HG03575 (cell line): ENCODE measurements around the gene DRP2.
"Not testable (repeated sequence)": the region's sequence is repeated elsewhere in the genome, so short reads cannot be mapped to it uniquely, and the experiment has no call there.

Experiments used
- ATAC-seq: cut with Tn5 transposase; IDR thresholded peaks from one replicate; pipeline ENCODE4 v1.9.1; 2021; ENCODE audit not compliant: unreplicated experiment, insufficient number of reproducible peaks, low FRiP score; ENCODE audit errors: extremely low read depth

DRP2 gene

DNA sequence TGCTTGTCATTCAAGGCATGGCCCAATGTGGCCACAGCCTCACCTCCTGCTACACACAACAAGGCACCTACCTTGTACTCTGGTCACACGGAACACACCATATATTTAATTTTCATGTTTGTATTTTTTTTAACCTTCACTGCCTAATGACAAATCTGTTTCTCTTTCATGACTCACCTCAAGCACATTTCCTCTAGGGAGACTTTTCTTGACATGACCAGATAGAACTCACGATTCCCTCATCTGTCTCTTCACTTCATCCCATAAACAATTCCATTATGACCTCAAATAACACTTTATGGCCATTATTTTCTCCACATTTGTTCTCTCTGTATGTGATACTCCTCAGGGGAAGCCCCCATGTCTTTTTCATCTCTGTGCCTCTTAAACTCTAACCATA is 11.1 kb downstream of the DRP2 start:
- ATAC-seq = no peak

DNA sequence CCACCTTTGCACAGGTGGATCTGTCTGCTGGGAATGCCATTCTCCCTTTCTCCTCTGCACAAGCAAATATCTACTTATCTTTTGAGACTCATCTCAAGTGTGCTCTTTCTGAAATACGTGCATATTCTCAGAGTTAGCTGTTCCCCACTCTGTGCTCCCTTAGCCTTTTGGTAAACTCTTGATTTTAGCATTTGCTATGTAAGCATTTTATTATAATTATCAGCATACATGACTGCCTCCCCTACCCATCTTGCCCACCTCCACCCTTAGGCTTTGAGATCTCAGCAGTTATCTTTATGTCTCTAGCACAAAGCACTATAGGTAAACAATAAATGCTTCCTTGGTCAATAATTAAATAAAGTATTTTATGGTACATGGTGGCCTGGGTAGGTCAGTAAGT is 11.5 kb downstream of the DRP2 start:
- no peak for ATAC-seq

DNA sequence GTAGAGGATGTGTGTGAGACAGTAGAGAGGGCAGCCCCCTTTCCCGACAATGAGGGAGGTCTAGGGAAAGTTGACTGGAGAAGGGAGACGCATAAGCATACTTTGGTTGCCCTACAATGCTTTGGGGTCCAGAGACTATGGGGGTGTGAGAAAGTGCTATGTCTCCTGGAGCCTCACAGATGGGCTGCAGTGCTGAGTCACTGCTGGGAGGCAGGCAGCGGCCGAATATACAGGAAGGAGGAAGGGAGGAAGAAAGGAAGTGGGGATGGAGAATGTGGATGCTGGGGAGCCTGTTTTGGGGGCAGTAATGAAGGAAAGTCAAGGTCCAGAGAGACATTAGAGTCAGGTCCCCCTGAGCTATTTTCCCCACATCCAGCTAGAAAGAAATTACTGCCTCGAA is 12.7 kb downstream of the DRP2 start:
- ATAC-seq = no peak

DNA sequence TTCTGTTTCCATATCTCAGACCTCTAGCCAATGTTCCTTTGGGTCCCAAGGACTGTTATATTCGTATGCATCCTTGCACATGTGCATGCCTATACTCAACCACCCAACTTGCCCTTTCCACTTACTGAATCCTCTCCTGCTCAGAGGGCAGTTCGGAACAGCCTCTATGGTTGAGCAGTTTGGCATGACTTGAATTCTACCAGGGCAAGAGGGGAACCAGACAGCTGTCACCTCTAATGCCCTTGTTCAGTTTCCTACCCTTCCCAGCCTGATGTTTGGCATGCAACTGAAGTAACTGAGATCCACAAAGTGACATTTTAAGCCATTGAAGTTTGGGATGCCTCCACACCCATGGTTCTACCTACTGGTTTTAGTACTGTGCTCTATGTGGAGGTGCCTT is 17.5 kb downstream of the DRP2 start:
- ATAC-seq = no peak

DNA sequence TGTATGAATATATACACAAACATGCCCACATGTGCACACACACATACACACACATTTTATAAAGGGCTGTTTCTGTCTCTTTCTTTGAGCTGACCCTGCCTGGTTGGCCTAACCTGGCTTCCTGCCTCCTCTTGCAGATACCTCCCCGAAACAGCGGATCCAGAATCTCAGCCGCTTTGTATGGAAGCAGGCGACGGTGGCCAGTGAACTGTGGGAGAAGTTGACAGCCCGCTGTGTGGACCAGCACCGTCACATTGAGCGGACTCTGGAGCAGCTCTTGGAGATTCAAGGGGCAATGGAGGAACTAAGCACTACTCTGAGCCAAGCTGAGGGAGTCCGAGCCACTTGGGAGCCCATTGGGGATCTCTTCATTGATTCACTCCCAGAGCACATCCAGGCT is 21.9 kb downstream of the DRP2 start:
- no peak for ATAC-seq

DNA sequence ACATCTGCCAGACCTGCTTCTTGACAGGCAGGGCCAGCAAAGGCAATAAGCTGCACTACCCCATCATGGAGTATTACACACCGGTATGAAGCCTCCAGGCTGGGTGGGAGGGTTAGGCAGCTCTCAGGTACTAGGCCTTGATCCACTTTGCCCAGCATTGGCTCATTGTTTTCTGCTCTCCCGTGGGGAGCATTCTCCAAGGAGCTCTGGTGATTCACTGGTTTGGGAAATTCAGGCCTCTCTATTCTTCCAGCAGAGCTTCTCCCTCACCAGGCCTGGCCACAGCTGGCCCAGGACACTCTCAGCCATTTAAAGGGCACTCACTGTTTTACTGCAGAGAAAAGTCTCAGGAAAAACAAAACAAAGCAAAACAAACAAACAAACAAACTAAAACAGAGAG is 33.0 kb downstream of the DRP2 start:
- ATAC-seq = no peak

DNA sequence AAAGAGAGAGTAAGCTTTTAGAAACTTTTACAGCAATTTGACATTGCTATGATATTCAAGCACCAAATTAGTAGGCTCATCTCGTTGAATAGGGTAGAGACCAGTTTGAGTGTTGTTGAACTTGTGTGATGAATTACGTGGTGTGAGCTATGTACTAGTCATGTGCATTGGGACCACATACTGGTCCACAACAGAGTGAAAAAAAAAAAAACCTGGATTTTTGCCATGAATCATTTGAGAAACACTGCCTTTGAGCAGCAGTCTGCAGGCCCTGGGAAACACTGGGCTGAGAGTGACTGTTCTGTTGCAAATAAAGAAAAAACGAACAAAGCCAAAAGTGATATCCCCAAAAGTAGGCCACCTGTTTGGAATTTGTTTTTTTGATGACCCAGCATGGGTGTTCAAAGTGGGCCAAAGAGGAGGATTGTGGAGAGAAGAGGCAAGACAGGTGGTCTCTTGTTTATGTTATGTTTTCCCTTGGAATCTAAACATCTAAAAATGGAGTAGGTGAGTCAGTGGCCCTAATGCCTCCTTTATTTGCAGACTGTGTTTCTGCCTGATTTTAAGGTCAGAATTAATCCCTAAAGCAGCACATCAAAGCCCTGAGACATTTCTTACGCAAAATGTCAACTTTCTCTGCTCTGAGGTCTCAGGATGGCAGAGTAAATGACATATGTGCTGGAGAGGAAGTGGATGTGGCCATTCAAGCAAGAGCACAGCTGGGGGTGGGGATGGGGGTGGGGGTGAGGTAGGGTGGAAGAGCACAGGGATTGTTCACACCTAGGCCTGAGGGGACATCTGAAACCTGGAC is 38.1 kb downstream of the DRP2 start:
- ATAC-seq = no peak

DNA sequence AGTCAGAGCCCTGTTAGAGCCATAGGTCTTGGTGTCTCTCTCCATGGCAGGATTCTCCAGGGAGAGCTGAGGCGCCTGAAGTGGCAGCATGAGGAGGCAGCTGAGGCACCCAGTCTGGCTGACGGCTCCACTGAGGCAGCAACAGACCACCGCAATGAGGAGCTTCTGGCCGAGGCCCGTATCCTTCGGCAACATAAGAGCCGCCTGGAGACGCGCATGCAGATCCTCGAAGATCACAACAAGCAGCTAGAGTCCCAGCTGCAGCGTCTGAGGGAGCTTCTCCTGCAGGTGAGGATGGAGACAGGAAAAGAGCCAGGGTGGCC is 38.6 kb downstream of the DRP2 start:
- ATAC-seq = no peak

DNA sequence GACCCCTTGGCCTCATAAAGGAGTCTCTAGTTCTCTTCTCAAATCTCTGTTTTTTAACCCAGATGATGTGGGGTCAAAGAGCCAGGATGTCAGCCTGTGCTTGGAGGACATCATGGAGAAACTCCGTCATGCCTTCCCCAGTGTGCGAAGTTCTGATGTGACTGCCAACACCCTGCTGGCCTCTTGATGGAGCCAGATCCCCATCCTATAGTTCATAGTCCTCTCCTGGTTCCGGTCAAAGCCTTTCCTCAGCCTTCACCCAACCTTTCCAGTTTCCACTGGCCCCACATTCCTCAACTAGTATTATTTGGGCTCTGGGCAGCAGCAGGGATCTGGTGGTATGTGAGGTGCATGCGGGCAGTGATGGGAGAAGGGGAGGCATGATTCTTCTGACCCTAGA is 40.8 kb downstream of the DRP2 start:
- ATAC-seq = no peak

DNA sequence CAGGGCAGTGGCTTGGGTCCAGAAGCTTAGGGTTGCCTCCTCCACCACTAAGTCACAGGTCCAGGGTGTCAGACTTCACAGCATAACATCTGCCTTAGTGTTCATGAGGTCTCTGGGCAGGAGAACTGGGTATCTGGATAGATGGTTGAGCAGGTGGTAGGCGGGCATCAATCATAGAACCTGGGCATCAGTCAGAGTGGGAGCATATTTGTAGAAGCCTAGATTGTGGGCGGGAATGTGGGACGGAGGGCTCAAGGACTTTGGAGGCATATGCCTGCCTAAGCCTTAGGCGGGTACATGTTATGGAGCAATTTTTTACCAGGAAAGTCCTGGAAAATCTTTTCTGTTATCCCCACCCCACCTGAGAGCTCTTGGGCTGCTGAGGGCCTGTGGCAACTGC is 43.0 kb downstream of the DRP2 start:
- no peak for ATAC-seq

DNA sequence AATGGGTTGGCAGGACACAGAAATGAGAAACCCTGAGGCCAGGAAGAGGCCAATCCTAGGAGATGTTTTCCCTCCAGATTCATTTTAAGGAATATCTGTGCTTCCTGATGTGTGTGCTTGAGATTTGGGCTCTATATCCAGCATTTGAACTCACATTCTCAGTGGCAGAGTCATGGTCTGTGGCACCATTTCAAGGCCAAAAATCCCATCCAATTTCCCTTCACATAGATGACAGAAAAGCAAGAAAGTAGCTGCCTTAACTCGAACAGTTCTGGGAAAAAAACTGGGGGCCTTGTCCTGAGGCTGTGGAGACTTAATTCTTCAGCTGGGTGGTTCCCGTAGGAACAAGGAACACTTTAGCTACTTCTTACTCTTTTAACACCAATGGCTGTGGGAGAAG is 44.2 kb downstream of the DRP2 start:
- ATAC-seq = no peak

DNA sequence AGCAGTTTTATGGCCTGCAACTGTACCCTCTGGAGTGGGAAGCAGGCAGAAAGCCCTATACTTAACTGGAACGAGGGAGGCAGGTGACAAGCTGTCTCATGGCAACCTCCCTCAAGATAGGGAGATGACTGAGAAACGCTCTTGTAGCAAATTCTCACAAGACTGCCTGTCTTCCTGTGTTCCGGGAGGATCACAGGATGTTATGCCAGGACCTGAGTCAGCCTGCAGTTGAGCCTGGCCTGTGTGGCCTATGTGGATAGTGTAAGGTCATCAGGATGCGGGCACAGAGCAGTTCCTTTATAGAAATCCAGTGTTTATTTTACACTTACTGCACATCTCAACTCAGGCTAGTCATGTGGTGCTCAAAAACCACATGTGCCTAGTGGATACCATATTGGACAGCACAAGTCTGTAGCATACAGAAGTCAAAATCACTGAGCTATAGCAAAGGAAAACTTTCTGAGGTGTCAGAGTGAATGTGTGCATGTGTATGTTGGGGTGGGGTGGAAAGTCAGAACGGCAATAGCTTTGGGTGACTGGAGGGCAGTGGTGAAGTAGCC is 46.4 kb downstream of the DRP2 start:
- ATAC-seq = no peak

DNA sequence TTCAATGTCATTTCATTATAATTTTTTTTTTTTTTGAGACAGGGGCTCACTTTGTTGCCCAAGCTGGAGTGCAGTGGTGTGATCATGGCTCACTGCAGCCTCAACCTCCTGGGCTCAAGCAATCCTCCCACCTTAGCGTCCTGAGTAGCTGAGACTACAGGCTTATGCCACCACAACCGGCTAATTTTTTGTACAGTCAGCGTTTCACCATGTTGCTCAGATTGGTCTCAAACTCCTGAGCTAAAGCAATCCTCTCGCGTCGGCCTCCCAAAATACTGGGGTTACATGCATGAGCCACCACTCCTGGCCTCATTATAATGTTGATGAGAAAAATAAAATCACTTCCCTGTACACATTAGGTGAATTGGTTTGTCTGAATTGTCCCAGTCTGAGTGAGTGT is 54.6 kb downstream of the DRP2 start:
- ATAC-seq = no peak

DNA sequence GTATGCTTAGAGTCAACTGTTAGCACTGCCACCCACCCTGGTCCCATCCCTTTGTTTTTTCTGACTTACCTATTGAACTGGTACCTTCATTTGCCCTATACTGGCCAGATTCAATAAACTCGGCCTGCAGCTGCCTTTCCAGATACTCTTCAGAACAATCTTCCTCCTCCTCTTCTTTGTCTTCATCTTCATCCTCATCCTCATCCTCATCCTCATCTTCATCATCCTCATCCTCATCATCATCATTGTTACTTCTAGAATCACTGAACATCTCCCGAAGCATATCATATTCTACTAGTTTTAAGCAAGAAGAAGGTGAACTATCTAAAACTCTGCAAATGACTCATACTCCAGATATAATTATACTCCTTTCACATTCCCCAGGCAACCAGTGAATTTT is 56.7 kb downstream of the DRP2 start:
- no peak for ATAC-seq

DNA sequence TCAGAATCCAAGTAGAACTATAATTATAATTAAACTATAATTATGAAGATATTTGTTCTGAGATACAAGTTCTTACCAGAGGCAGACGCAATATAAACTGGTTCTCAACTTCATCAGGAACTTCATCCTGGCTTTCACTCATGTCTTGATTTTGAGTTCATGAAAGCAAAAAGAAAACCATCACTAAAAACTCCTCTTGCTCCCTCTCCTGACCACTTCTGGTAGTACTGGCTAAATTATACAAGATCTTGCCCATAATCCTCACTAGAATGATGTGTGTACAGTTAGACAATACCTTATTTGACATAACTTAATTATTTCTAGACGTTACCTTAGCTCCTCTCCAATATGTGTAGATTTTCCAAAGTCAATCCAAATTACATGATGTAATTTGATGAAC is 67.8 kb downstream of the DRP2 start:
- no peak for ATAC-seq

DNA sequence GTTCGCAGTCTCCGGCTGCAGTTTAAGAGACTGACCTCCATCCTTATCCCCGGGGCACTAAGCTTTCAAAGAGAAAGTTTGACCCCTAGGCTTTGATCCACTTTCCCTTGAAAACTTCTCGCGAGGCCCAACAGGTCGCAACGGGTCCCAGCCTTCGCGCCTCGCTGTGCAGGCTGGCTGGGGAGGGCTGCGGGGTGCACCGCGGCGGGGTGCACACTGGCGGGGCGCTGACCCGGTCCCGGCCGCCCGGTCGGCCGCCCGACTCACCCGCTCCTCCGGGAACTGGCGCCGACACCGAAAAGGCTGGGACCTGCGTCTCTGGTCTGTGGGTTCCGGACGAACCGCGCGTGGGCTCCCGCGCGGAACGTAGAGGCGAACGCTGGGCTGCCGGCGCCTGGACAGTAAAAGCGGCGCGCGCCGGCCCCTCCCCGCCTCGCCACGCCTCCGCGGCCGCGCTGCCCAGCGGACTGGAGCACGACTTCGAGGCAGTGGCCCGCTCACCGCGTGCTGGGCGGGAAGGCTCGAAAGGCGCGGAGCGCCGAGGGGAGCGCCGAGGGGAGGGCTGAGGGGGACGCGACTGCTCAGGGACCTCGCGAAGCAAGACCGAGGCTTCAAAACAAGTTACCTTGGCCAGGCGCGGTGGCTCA is 71.5 kb downstream of the DRP2 start, which contains the start of gene TAF7L:
Gene TAF7L (minus strand): TSS at position 378 of the 647 bp plus-strand sequence. CDS start 3,791 bp downstream, outside the sequence.
- ATAC-seq = no peak

DNA sequence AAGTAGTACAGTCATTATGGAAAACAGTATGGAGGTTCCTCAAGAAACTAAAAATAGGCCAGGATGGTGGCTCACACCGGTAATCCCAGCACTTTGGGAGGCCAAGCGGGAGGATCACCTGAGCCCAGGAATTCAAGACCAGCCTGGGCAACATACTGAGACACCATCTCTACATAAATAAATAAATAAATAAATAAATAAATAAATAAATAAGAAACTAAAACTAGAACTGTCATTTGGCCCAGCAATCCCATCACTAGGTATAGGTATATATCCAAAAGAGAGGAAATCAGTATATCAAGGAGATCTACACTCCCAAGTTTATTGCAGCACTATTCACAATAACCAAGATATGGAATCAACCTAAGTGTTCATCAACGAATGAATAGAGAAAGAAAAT is 76.0 kb downstream of the DRP2 start:
- not testable (repeated sequence) for ATAC-seq

DNA sequence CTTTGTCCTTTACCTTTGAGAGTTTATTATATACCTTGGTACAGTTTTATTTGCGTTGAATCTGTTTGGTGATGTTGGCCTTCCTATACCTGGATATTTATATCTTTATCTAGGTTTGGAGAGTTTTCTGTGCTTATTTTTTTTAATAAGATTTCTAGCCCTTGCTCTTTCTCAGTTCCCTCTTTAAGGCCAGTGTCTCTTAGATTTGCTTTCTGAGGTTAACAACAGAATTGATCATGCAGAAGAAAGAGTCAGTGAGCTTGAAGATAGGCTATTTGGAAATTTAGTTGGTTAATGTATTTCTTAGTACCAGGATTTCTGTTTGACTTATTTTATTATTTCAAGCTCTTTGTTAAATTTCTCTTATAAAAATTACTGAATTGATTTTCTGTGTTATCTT is 84.2 kb downstream of the DRP2 start:
- ATAC-seq = no peak
